Measurements from ENCODE around the gene BATF3.

Gene BATF3

GRCh38 chr1:212649020-212649419 lies 50.6 kb downstream of the BATF3 start:
- no peak overlapping the region for H3K4me3 ChIP-seq (ENCODE audit: low read depth in 1 of 2, low read length in 2 of 2)
- no peaks in the 10 kb centered on the region for H3K9me3 ChIP-seq (ENCODE audit: insufficient read depth, low read length, severe bottlenecking)
- H3K4me2 ChIP-seq (ENCODE audit: insufficient read depth, low read length), result no peak overlapping the region
- H3K4me1 ChIP-seq (ENCODE audit: insufficient read depth, low read length), result no peaks in the 10 kb centered on the region
- H3K36me3 ChIP-seq (ENCODE audit: insufficient read depth, low read length), result no peaks in the 10 kb centered on the region
- TF ChIP-seq EZH2 (IDR thresholded peaks at IDR 0.05; ENCODE audit: borderline replicate concordance, low read depth, low read length, severe bottlenecking) (no peak), CTCF (IDR thresholded peaks at IDR 0.05; ENCODE audit: borderline replicate concordance, extremely low read depth, low read length, poor library complexity, severe bottlenecking) (no peak)
- H3K27me3 ChIP-seq (ENCODE audit: insufficient read depth, low read length, poor library complexity), result no peaks in the 10 kb centered on the region
- no peaks in the 10 kb centered on the region for H3K79me2 ChIP-seq (ENCODE audit: insufficient read depth, low read length)
- no peaks in the 10 kb centered on the region for H4K20me1 ChIP-seq (ENCODE audit: insufficient read depth, low read length)
- ATAC-seq (ENCODE audit: insufficient read depth, low read depth), result no peak
- H3K9ac ChIP-seq (ENCODE audit: low read depth, low read length), result no peak overlapping the region
- no peak overlapping the region for H2AFZ ChIP-seq (ENCODE audit: low read depth, low read length)
- H3K27ac ChIP-seq (ENCODE audit: low read length), result no peak overlapping the region
- DNase-seq, result no peak

GRCh38 chr1:212648431-212648830 lies 51.2 kb downstream of the BATF3 start:
- Histone ChIP-seq H3K4me3 (ENCODE audit: low read depth in 1 of 2, low read length in 2 of 2) (no peak overlapping the region), H3K4me1 (ENCODE audit: insufficient read depth, low read length) (no peaks in the 10 kb centered on the region), H3K27ac (ENCODE audit: low read length) (no peak overlapping the region), H4K20me1 (ENCODE audit: insufficient read depth, low read length) (no peaks in the 10 kb centered on the region), H3K9me3 (ENCODE audit: insufficient read depth, low read length, severe bottlenecking) (no peaks in the 10 kb centered on the region), H3K27me3 (ENCODE audit: insufficient read depth, low read length, poor library complexity) (no peaks in the 10 kb centered on the region), H3K4me2 (ENCODE audit: insufficient read depth, low read length) (no peak overlapping the region), H2AFZ (ENCODE audit: low read depth, low read length) (no peak overlapping the region), H3K79me2 (ENCODE audit: insufficient read depth, low read length) (no peaks in the 10 kb centered on the region), H3K9ac (ENCODE audit: low read depth, low read length) (no peak overlapping the region), H3K36me3 (ENCODE audit: insufficient read depth, low read length) (no peaks in the 10 kb centered on the region)
- no peak for DNase-seq
- TF ChIP-seq EZH2 (IDR thresholded peaks at IDR 0.05; ENCODE audit: borderline replicate concordance, low read depth, low read length, severe bottlenecking) (no peak), CTCF (IDR thresholded peaks at IDR 0.05; ENCODE audit: borderline replicate concordance, extremely low read depth, low read length, poor library complexity, severe bottlenecking) (no peak)
- ATAC-seq (ENCODE audit: insufficient read depth, low read depth), result no peak

GRCh38 chr1:212647004-212647403 lies 52.6 kb downstream of the BATF3 start:
- TF ChIP-seq CTCF (IDR thresholded peaks at IDR 0.05; ENCODE audit: borderline replicate concordance, extremely low read depth, low read length, poor library complexity, severe bottlenecking) (no peak), EZH2 (IDR thresholded peaks at IDR 0.05; ENCODE audit: borderline replicate concordance, low read depth, low read length, severe bottlenecking) (no peak)
- ATAC-seq (ENCODE audit: insufficient read depth, low read depth) (no peak), DNase-seq (no peak)
- Histone ChIP-seq H3K4me3 (ENCODE audit: low read depth in 1 of 2, low read length in 2 of 2) (no peak overlapping the region), H3K27ac (ENCODE audit: low read length) (no peak overlapping the region), H3K4me1 (ENCODE audit: insufficient read depth, low read length) (no peaks in the 10 kb centered on the region), H2AFZ (ENCODE audit: low read depth, low read length) (no peak overlapping the region), H3K79me2 (ENCODE audit: insufficient read depth, low read length) (no peaks in the 10 kb centered on the region), H3K36me3 (ENCODE audit: insufficient read depth, low read length) (no peaks in the 10 kb centered on the region), H3K9me3 (ENCODE audit: insufficient read depth, low read length, severe bottlenecking) (no peaks in the 10 kb centered on the region), H3K9ac (ENCODE audit: low read depth, low read length) (no peak overlapping the region), H3K4me2 (ENCODE audit: insufficient read depth, low read length) (no peak overlapping the region), H3K27me3 (ENCODE audit: insufficient read depth, low read length, poor library complexity) (no peaks in the 10 kb centered on the region), H4K20me1 (ENCODE audit: insufficient read depth, low read length) (no peaks in the 10 kb centered on the region)

- Histone ChIP-seq H3K9ac (ENCODE audit: low read depth, low read length) (no peak overlapping the region), H3K4me2 (ENCODE audit: insufficient read depth, low read length) (no peak overlapping the region), H3K4me3 (ENCODE audit: low read depth in 1 of 2, low read length in 2 of 2) (no peak overlapping the region), H4K20me1 (ENCODE audit: insufficient read depth, low read length) (no peaks in the 10 kb centered on the region), H3K27me3 (ENCODE audit: insufficient read depth, low read length, poor library complexity) (no peaks in the 10 kb centered on the region), H3K9me3 (ENCODE audit: insufficient read depth, low read length, severe bottlenecking) (no peaks in the 10 kb centered on the region), H3K36me3 (ENCODE audit: insufficient read depth, low read length) (no peaks in the 10 kb centered on the region), H2AFZ (ENCODE audit: low read depth, low read length) (no peak overlapping the region), H3K4me1 (ENCODE audit: insufficient read depth, low read length) (no peaks in the 10 kb centered on the region), H3K27ac (ENCODE audit: low read length) (no peak overlapping the region), H3K79me2 (ENCODE audit: insufficient read depth, low read length) (no peaks in the 10 kb centered on the region)
- TF ChIP-seq CTCF (IDR thresholded peaks at IDR 0.05; ENCODE audit: borderline replicate concordance, extremely low read depth, low read length, poor library complexity, severe bottlenecking), result no peak
- ATAC-seq (ENCODE audit: insufficient read depth, low read depth), result no peak
- DNase-seq, result no peak
Measured at GRCh38 chr1:212646588-212646987, 53.1 kb downstream of the BATF3 start.

Measured in DND-41 (cell line).